Pancreas (tissue), 10 donors: ENCODE results near the gene S100P. TPM values are rescaled to one million over a fixed set of nuclear protein-coding genes. Genes with fewer than 3 reads are reported as not detected.

Experiments
- ATAC-seq, 4 donors: fragments of 200-7000 bp; cut with Tn5 transposase; one replicate each; pipeline versions ENCODE4 v1.8.0 to v1.9.1; 2020; ENCODE audit warnings: mild to moderate bottlenecking in 4 of 4, moderate library complexity in 4 of 4
- DNase-seq, 6 donors: peaks; one replicate each; pipeline ENCODE4 v3.0.0-alpha.2; 2020
- FAIRE-seq: peaks from 2 replicates; lab custom pipeline; 2012; peaks lifted over from hg19 to GRCh38; lab: Jason Lieb, UNC
- H3K27ac ChIP-seq, 4 donors: fragments of 200-600 bp; sonication (generic); 1 replicate in 3 of 4; 2 replicates in 1 of 4; pipeline versions ENCODE4 v1.5.0 to v1.8.0; 2020
- H3K27me3 ChIP-seq, 4 donors: fragments of 200-600 bp; one replicate each; pipeline ENCODE4 v1.8.0; 2021
- H3K36me3 ChIP-seq, 3 donors: fragments of 200-600 bp; sonication (generic) in 1 of 3; one replicate each; pipeline versions ENCODE4 v1.5.0 to v1.8.0; 2020 to 2021
- H3K4me1 ChIP-seq, 3 donors: fragments of 200-600 bp; one replicate each; pipeline ENCODE4 v1.8.0; 2021
- H3K4me3 ChIP-seq, 4 donors: fragments of 200-600 bp; sonication (generic) in 2 of 4; one replicate each; pipeline versions ENCODE4 v1.5.0 to v1.8.0; 2020 to 2021
- H3K9me3 ChIP-seq, 4 donors: fragments of 200-600 bp; one replicate each; pipeline ENCODE4 v1.8.0; 2021
- WGBS, 2 donors: extraction: QIAGEN DNeasy Blood & Tissue Kit; methylation state at CpG; one replicate each; pipeline ENCODE4 v1.1.7; 2013; 5-methylcytosine and 5-hydroxymethylcytosine counted together
- intact Hi-C, 3 donors: fragments of 100-400 bp; cut with DNase I; formaldehyde crosslinking; loops; one replicate each; pipeline versions ENCODE4 v1.11.1 to v1.14.2; 2022
- polyA plus RNA-seq, 2 donors: library from polyadenylated mRNA; stranded (reverse); fragments of 200-250 nt; gene quantifications; one replicate each; pipeline ENCODE4 v1.2.3, GENCODE V29; 2013
- total RNA-seq, 6 donors: library from RNA; stranded (reverse); fragmentation: NEBNext Ultra II Directional in 4 of 6; extraction: Animal tissue kit (Norgen Biotek cat#: 25700) in 4 of 6; gene quantifications; one replicate each; pipeline versions ENCODE4 v1.2.1 to v1.2.4, GENCODE V29; 2021 to 2023
- TF ChIP-seq, protein P1 (sequence below), 4 donors: fragments of 200-600 bp; sonication (generic) in 3 of 4; IDR thresholded peaks; one replicate each; pipeline versions ENCODE4 v1.5.0 to v1.8.0; 2021; ENCODE audit warnings: antibody characterized with exemption in 4 of 4
- donor health status: healthy with polysubstance abuse.
- donor health status: DM: no; HTN: no; CAD: no; lungs with moderate emphysema.
- donor health status: DM: no; HTN: no; CAD: no.
- donor health status: control.
- donor health status: control.
- donor health status: Bipolar disorder and iron deficiency.
- donor health status: DM: yes; HTN: yes; CAD: no.
- donor health status: DM: no; HTN: no; CAD: no.
- donor health status: DM: no; HTN: no; CAD: no.
- donor health status: DM: yes; HTN: yes; CAD: no.

The S100P gene
- total and polyA plus RNA-seq, 8 donors, result 0.42 to 15.7 (median 1.5) TPM; not detected in 4

DNA sequence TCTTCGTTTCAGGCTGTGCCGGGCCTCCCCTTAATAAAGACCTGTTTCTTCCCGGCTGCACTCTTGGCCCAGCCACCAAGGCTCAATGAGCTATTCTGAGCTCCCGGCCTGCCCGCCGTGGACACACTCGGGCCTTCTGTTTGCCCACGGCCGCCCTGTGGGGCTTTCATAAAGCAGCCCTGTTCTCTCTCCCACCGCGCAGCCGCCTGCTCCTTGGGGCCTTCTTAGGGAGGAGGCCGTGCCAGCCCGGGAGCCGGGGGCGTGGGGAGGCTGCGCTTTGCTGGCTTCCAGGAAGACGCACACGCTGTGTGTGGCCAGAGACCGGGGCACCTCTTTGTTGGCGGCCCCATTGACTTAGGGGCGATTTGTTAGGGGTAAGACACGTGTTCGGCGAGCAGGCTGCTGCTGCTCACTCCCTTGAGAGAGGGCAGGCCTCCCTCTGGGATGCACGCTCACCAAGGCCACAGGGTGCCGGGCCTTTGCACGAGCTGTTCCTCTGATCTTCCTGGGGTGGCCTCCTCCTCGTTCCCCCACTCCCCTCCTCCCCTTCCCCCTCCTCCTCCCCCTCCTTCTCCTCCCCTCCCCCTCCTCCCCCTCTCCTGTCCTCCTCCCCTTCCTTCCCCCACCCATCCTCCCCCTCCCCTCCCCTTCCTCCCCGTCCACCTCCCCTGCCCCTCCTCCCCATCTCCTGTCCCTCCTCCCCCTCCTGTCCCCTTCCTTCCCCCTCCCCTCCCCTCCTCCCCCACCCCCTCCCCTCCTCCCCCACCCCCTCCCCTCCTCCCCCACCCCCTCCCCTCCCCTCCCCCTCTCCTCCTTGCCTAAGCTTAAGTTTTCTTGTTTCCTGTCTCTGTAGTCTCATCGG, 33.6 kb downstream of the S100P start:
- DNase-seq (peak in 1 of 6 donors; percentile 66), FAIRE-seq (no peak), ATAC-seq (peak in 1 of 4 donors; percentile 37)
- TF ChIP-seq, protein P1, sequence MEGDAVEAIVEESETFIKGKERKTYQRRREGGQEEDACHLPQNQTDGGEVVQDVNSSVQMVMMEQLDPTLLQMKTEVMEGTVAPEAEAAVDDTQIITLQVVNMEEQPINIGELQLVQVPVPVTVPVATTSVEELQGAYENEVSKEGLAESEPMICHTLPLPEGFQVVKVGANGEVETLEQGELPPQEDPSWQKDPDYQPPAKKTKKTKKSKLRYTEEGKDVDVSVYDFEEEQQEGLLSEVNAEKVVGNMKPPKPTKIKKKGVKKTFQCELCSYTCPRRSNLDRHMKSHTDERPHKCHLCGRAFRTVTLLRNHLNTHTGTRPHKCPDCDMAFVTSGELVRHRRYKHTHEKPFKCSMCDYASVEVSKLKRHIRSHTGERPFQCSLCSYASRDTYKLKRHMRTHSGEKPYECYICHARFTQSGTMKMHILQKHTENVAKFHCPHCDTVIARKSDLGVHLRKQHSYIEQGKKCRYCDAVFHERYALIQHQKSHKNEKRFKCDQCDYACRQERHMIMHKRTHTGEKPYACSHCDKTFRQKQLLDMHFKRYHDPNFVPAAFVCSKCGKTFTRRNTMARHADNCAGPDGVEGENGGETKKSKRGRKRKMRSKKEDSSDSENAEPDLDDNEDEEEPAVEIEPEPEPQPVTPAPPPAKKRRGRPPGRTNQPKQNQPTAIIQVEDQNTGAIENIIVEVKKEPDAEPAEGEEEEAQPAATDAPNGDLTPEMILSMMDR (IDR thresholded peaks at IDR 0.05), result no peak
- intact Hi-C loops, result loop anchor here in 1 of 3 donors (10.0 kb wide), 1 partner anchor 147 kb away; no protein-coding TSS in a partner anchor
- no peaks in the 10 kb centered on the region for H3K9me3 ChIP-seq
- 63 to 77% methylated on average over 30 to 31 of the region's 31 CpGs for WGBS, 2 donors
- H3K36me3 ChIP-seq, result no peaks in the 10 kb centered on the region
- H3K27ac ChIP-seq, result no peak overlapping the region
- H3K4me3 ChIP-seq, result no peak overlapping the region
- no peaks in the 10 kb centered on the region for H3K4me1 ChIP-seq
- no peaks in the 10 kb centered on the region for H3K27me3 ChIP-seq

DNA sequence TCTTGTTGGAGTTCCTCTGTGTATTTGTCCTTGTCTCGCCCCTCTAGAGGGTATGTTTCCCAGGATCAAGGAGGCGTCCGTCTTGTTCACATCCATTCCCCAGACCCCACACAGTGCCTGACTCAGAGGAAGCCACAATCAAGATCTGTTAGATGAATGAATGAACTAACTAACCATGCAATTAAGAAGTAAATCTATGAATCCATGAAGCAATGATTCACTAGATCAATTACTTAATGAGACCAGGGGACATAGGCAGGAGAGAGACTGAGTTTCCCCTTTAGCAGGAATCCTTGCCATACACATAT, 34.2 kb downstream of the S100P start:
- Histone ChIP-seq H3K9me3 (no peaks in the 10 kb centered on the region), H3K27me3 (no peaks in the 10 kb centered on the region), H3K27ac (no peak overlapping the region), H3K4me1 (no peaks in the 10 kb centered on the region), H3K36me3 (no peaks in the 10 kb centered on the region), H3K4me3 (no peak overlapping the region)
- WGBS, 2 donors, result 79 to 88% methylated on average over 3 of the region's 3 CpGs
- DNase-seq (no peak), ATAC-seq (no peak), FAIRE-seq (no peak)
- TF ChIP-seq, protein P1 (IDR thresholded peaks at IDR 0.05), result no peak
- intact Hi-C loops, result loop anchor here in 1 of 3 donors (10.0 kb wide), 1 partner anchor 147 kb away; no protein-coding TSS in a partner anchor

DNA sequence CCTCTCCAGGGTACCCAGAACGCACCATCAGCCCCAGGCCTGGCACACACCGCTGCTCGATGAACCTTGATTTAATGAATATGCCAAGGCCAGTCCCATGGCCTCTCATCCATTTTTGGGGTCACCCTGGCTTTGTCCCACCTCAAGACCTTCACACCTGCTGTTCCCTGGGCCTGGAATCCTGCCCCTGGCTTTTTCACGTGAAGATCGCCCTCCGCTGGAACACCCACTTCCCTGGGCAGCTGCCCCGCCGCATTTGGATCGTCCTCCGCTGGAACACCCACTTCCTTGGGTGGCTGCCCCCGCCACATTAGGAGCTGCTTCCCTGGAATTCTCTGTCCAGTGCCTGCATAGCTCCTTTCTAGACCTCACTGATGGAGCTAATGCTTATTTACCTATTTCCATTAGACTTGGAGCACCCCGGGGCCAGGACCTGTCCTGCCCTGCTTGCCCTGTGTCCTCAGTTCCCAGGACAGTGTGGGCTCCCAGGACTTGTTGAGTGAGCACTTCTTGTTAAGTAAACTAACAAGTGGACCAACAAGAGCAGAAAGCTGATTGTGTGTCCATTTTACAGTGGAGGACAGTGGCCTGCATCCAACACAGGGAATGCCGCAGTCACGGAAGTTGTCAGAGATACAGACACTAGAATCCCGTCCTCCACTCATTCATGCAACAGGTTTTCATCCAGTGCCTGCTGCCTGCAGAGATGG, 34.8 kb downstream of the S100P start:
- FAIRE-seq, result no peak
- no peaks in the 10 kb centered on the region for H3K4me1 ChIP-seq
- TF ChIP-seq, protein P1 (IDR thresholded peaks at IDR 0.05), result no peak
- H3K27ac ChIP-seq, result no peak overlapping the region
- intact Hi-C loops, result loop anchor here in 1 of 3 donors (10.0 kb wide), 1 partner anchor 146 kb away; no protein-coding TSS in a partner anchor
- H3K27me3 ChIP-seq, result no peaks in the 10 kb centered on the region
- WGBS, 2 donors, result 81 to 87% methylated on average over 12 to 15 of the region's 15 CpGs
- no peak overlapping the region for H3K4me3 ChIP-seq
- ATAC-seq, result no peak
- H3K36me3 ChIP-seq, result no peaks in the 10 kb centered on the region
- DNase-seq, result no peak
- no peaks in the 10 kb centered on the region for H3K9me3 ChIP-seq

DNA sequence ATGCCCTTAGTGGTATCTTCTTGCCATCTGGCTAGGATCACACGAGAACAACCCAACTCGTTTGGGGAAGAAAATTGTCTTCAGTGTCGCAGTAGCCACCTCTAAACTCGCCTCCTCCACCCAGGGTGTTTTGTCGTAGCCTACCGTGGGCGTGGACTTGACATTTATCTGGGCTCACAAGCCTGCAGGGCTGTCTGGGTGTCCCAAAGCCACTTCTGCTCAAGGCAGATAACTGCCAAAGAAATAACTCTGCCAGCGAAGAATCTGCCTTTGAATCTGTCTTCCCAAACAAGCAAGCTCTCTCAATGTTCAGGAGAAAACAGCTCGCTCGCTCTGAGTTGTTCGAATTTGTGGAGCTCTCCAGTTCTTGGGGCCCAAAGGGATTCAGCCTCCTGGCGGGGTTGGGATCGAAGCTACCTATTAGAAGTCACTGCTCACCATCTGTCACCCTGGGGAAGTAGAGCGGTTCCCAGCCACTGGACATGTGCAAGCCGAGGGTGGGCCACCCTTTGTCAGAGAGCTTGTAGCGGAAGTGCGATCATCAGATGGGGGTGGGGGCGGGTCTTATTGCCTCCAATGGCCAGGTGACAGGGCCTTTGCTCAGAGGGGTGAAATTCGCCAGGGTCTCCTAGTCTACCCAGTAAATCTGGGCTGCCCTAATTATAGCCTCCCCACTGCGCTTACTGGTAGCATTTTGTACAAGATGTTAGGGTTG, 37.1 kb downstream of the S100P start:
- ATAC-seq (no peak), FAIRE-seq (no peak), DNase-seq (no peak)
- intact Hi-C loops, result no loop called here
- no peak overlapping the region for H3K4me3 ChIP-seq
- no peaks in the 10 kb centered on the region for H3K27me3 ChIP-seq
- H3K36me3 ChIP-seq, result no peaks in the 10 kb centered on the region
- no peaks in the 10 kb centered on the region for H3K9me3 ChIP-seq
- H3K4me1 ChIP-seq, result no peaks in the 10 kb centered on the region
- 72 to 76% methylated on average over 20 of the region's 20 CpGs for WGBS, 2 donors
- TF ChIP-seq, protein P1 (IDR thresholded peaks at IDR 0.05), result no peak
- H3K27ac ChIP-seq, result no peak overlapping the region
